Activated CD8-positive, alpha-beta T cell treated with anti-CD3 and anti-CD28 coated beads for 36 hours (primary cell): Measurements from ENCODE around the gene DOHH. TPM values are rescaled to one million over a fixed set of nuclear protein-coding genes. Genes with fewer than 3 reads are reported as not detected.

Experiments
- ATAC-seq: fragments of 200-7000 bp; cut with Tn5 transposase; one replicate; pipeline ENCODE4 v1.10.0; 2021; ENCODE audit warnings: mild to moderate bottlenecking, moderate library complexity
- CTCF ChIA-PET: fragments of 350-600 bp; sonication (Branson Sonifier 250); formaldehyde crosslinking; loops from one replicate; lab custom pipeline; 2021; ENCODE audit warnings: antibody characterized with exemption; lab: Charles Lee
- POLR2A ChIA-PET: fragments of 350-600 bp; sonication (Branson Sonifier 250); formaldehyde crosslinking; loops from one replicate; lab custom pipeline; 2021; ENCODE audit warnings: antibody characterized with exemption; lab: Charles Lee
- DNase-seq: peaks from one replicate; pipeline ENCODE4 v3.0.0-alpha.2; 2020
- H3K27ac Mint-ChIP-seq: one replicate; pipeline ENCODE4 v1.8.0; 2021; ENCODE audit warnings: mild to moderate bottlenecking, mixed read lengths
- H3K27me3 Mint-ChIP-seq: one replicate; pipeline ENCODE4 v1.8.0; 2021; ENCODE audit warnings: mixed read lengths
- H3K36me3 Mint-ChIP-seq: one replicate; pipeline ENCODE4 v1.8.0; 2021; ENCODE audit warnings: low read depth, mixed read lengths
- H3K4me1 Mint-ChIP-seq: one replicate; pipeline ENCODE4 v1.8.0; 2021; ENCODE audit warnings: low read depth, mixed read lengths
- H3K4me3 Mint-ChIP-seq: one replicate; pipeline ENCODE4 v1.8.0; 2021; ENCODE audit warnings: mild to moderate bottlenecking, moderate library complexity, mixed read lengths
- H3K9me3 Mint-ChIP-seq: one replicate; pipeline ENCODE4 v1.8.0; 2021; ENCODE audit warnings: mixed read lengths
- intact Hi-C: fragments of 100-400 bp; cut with micrococcal nuclease; formaldehyde crosslinking; loops from one replicate; pipeline ENCODE4 v1.10.0; 2022
- total RNA-seq, 2 experiments: library from RNA; stranded (reverse); gene quantifications; one replicate each; pipeline ENCODE4 v1.2.3, GENCODE V29; 2021
- TF ChIP-seq, protein P1 (sequence below): fragments of 200-600 bp; IDR thresholded peaks from one replicate; pipeline ENCODE4 v1.8.0; 2022; ENCODE audit warnings: antibody characterized with exemption, mild to moderate bottlenecking

Gene DOHH
- total RNA-seq, 2 experiments from 2014 or later = 15.7 to 17.0 TPM

GRCh38 chr19:3491396-3492119 is 8.9 kb downstream of the DOHH start:
- TF ChIP-seq, protein P1, sequence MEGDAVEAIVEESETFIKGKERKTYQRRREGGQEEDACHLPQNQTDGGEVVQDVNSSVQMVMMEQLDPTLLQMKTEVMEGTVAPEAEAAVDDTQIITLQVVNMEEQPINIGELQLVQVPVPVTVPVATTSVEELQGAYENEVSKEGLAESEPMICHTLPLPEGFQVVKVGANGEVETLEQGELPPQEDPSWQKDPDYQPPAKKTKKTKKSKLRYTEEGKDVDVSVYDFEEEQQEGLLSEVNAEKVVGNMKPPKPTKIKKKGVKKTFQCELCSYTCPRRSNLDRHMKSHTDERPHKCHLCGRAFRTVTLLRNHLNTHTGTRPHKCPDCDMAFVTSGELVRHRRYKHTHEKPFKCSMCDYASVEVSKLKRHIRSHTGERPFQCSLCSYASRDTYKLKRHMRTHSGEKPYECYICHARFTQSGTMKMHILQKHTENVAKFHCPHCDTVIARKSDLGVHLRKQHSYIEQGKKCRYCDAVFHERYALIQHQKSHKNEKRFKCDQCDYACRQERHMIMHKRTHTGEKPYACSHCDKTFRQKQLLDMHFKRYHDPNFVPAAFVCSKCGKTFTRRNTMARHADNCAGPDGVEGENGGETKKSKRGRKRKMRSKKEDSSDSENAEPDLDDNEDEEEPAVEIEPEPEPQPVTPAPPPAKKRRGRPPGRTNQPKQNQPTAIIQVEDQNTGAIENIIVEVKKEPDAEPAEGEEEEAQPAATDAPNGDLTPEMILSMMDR = no peak
- intact Hi-C loops = no loop called here
- Mint-ChIP-seq H3K9me3 (no peaks in the 10 kb centered on the region), H3K4me3 (no peak overlapping the region), H3K27ac (no peak overlapping the region), H3K36me3 (peaks cover 12% of the 10 kb centered on the region), H3K27me3 (no peaks in the 10 kb centered on the region), H3K4me1 (peaks cover 12% of the 10 kb centered on the region)
- ATAC-seq (no peak), DNase-seq (no peak)
- ChIA-PET POLR2A (no interaction called here), CTCF (interaction anchor here (2.8 kb wide), 1 partner anchor 19 kb away, joined by 9 read pairs; no protein-coding TSS in a partner anchor)

DNA sequence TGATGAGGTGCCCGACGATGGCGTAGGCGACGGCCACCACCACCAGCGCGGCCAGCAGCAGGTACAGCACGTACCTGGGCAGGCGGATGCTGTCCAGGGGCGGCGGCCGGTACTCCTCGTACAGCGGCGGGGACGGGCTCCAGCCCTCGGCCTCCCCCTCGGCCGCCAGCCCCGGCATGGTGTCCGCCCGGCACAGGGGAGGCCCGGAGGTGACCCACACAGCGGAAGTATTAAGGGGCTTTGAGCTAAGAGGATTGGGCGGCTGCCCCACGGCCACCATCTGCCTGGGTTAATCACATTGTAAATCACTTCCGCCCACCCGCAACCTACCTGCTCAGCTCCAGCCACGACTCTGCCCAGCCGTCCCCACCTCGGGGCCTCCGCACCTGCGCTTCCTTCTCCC is 17.2 kb downstream of the DOHH start, which contains the start of gene SMIM44:
SMIM44 (minus strand) TSS at position 216 of the 403 bp plus-strand sequence; CDS start at position 178, 38 bp downstream.
- POLR2A ChIA-PET = interaction anchor here (1.1 kb wide), 1 partner anchor 14 kb away, joined by 3 read pairs; no protein-coding TSS in a partner anchor
- Mint-ChIP-seq H3K9me3 (no peaks in the 10 kb centered on the region), H3K4me1 (peaks cover 10% of the 10 kb centered on the region), H3K27me3 (no peaks in the 10 kb centered on the region), H3K36me3 (no peaks in the 10 kb centered on the region), H3K27ac (no peak within 1 kb of the TSS), H3K4me3 (no peak within 1 kb of the TSS)
- intact Hi-C loops = no loop called here
- ATAC-seq (no peak), DNase-seq (no peak)
- TF ChIP-seq, protein P1 = no peak
- CTCF ChIA-PET = interaction anchor here (3.3 to 6.9 kb wide), 4 partner anchors 10 to 178 kb away, joined by 16 to 54 read pairs (median 17); partner anchors contain the start of gene DOHH

DNA sequence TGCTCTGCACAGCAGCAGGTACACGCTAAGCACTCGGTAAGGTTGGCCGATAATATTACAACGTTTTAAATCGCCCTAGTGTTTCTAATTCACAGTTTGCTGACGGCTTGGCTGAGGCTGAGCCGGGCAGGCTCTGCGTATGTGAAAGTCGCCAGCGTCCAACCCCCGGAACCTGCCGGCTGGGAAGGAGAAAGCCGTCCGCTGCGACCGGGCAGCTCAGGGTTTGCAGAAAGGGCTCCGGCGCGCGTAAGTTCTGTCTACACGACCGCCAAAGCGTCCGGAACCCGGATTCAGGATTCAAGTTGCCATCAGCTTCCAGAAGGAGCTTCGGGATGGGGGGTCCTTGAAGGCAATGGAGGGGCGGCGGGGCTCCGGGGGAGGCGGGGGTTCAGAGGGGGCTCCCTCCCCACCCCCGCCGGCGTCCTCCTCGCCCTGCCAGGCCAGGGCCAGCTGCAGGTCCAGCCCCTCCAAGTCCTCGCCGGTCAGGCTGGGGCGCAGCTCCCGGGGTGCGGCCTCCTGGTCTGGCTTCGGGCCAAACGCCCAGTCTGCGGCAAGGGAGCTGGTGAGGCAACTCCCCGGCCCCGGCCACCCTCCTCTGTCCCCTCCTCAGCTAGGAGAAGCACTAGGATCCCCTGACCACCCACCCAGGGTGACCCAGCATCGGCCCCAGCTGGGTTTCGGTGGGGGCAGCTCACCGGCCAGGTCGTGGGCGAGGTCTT is 17.8 kb downstream of the DOHH start:
- Mint-ChIP-seq H3K9me3 (no peaks in the 10 kb centered on the region), H3K4me1 (peaks cover 15% of the 10 kb centered on the region), H3K27me3 (no peaks in the 10 kb centered on the region), H3K27ac (no peak overlapping the region), H3K36me3 (no peaks in the 10 kb centered on the region), H3K4me3 (no peak overlapping the region)
- CTCF ChIA-PET = interaction anchor here (3.3 to 6.9 kb wide), 4 partner anchors 10 to 178 kb away, joined by 16 to 54 read pairs (median 17); partner anchors contain the start of gene DOHH
- TF ChIP-seq, protein P1 = no peak
- no peak for ATAC-seq
- POLR2A ChIA-PET = interaction anchor here (1.1 kb wide), 1 partner anchor 15 kb away, joined by 3 read pairs; no protein-coding TSS in a partner anchor
- intact Hi-C loops = no loop called here
- no peak for DNase-seq

GRCh38 chr19:3481241-3482090 is 19.0 kb downstream of the DOHH start:
- H3K27me3 Mint-ChIP-seq = no peaks in the 10 kb centered on the region
- ChIA-PET POLR2A (interaction anchor here (0.9 kb wide), 1 partner anchor 13 kb away, joined by 3 read pairs; no protein-coding TSS in a partner anchor), CTCF (interaction anchor here (3.3 to 4.3 kb wide), 2 partner anchors 8 to 177 kb away, joined by 16 to 18 read pairs; no protein-coding TSS in a partner anchor)

More at GRCh38 chr19:3481241-3482090, 19.0 kb downstream of the DOHH start:
- DNase-seq (no peak), ATAC-seq (no peak)
- no peak overlapping the region for H3K27ac Mint-ChIP-seq
- intact Hi-C loops = no loop called here
- TF ChIP-seq, protein P1 = no peak
- no peaks in the 10 kb centered on the region for H3K9me3 Mint-ChIP-seq
- no peak overlapping the region for H3K4me3 Mint-ChIP-seq
- H3K4me1 Mint-ChIP-seq = peaks cover 16% of the 10 kb centered on the region
- H3K36me3 Mint-ChIP-seq = no peaks in the 10 kb centered on the region
